ENCODE data around the gene MYLK. TPM values are rescaled to one million over a fixed set of nuclear protein-coding genes. Genes with fewer than 3 reads are reported as not detected.

Gene MYLK
- 16.7 TPM for polyA plus RNA-seq (2013, experiment 1 of 2)
- polyA plus RNA-seq (2013, experiment 2 of 2), result 14.0 TPM

DNA sequence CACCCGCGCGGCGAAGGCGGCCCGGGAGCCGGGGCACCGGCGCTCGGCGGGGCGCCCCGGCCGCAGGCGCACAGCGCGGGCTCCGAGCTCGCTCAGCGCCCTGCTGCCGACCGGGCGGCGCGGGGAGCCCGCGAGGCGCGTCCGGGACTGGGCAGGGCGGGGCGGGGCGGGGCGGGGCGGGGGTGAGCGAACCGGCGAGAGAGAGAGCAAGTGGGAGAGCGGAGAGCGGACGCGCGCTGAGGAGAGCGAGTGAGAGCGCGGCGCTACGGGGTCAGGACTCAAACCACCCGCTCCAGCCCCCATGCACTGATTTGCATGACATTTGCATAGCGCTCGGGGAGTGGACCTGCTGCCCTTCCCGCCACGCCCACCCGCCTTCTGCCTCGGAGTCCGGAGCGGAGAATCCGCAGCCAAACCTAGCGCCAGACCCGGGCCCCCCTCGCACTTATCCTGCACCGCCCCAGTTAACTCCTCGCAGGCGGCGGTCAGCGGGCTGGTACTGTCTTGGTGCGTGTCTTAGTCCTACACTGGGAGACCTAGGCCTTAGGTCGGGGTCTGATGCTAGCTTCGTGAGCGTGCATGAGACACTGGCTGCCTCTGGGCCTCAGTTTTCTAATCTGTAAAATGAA lies at the start of gene MYLK:
Gene MYLK (minus strand): TSS at position 130 of the 629 bp plus-strand sequence. CDS start 90,491 bp downstream, outside the sequence.
- peak within 1 kb of the TSS; percentile 61 for H3K4me3 ChIP-seq (ENCODE audit: extremely low read depth, insufficient read depth, low read length, poor library complexity, severe bottlenecking)
- H3K9me3 ChIP-seq (ENCODE audit: control insufficient read depth, low read length), result no peaks in the 10 kb centered on the region
- peaks cover 3% of the 10 kb centered on the region for H3K4me1 ChIP-seq (ENCODE audit: control insufficient read depth, insufficient read depth, low read length, poor library complexity, severe bottlenecking)
- peak within 1 kb of the TSS; percentile 36 for H3K27ac ChIP-seq (ENCODE audit: low read depth, low read length, severe bottlenecking)
- no peaks in the 10 kb centered on the region for H3K36me3 ChIP-seq (ENCODE audit: control insufficient read depth, insufficient read depth, low read length)
- WGBS, 2 experiments (ENCODE audit: insufficient coverage in 2 of 2), result 2 to 5% methylated on average over 18 to 38 of the region's 70 CpGs

GRCh38 chr3:123930445-123930844 lies 46.3 kb upstream of the MYLK start:
- H3K4me1 ChIP-seq (ENCODE audit: control insufficient read depth, insufficient read depth, low read length, poor library complexity, severe bottlenecking), result no peaks in the 10 kb centered on the region
- no peak overlapping the region for H3K27ac ChIP-seq (ENCODE audit: low read depth, low read length, severe bottlenecking)
- no peaks in the 10 kb centered on the region for H3K9me3 ChIP-seq (ENCODE audit: control insufficient read depth, low read length)
- no peak overlapping the region for H3K4me3 ChIP-seq (ENCODE audit: extremely low read depth, insufficient read depth, low read length, poor library complexity, severe bottlenecking)
- H3K36me3 ChIP-seq (ENCODE audit: control insufficient read depth, insufficient read depth, low read length), result peaks cover 52% of the 10 kb centered on the region

DNA sequence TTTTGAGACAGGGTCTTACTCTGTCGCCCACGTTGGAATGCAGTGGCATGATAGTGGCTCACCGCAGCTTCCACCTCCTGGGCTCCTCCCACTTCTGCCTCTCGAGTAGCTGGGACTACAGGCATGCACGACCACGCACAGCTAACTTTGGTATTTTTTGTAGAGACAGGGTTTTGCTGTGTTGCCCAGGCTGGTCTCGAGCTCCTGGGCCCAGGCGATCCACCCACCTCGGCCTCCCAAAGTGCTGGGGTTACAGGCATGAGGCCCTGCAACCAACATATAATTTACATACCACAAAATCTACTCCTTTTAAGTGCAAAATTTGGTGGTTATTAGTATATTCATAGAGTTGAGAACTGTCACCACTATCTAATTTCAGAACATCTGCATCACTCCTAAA lies 45.2 kb upstream of the MYLK start:
- H3K9me3 ChIP-seq (ENCODE audit: control insufficient read depth, low read length), result no peaks in the 10 kb centered on the region
- peaks cover 62% of the 10 kb centered on the region for H3K36me3 ChIP-seq (ENCODE audit: control insufficient read depth, insufficient read depth, low read length)
- 90% methylated on average over 2 of the region's 9 CpGs; no CpG with 5 or more reads in 1 of the 2 experiments for WGBS, 2 experiments (ENCODE audit: insufficient coverage in 2 of 2)
- H3K4me1 ChIP-seq (ENCODE audit: control insufficient read depth, insufficient read depth, low read length, poor library complexity, severe bottlenecking), result no peaks in the 10 kb centered on the region
- no peak overlapping the region for H3K27ac ChIP-seq (ENCODE audit: low read depth, low read length, severe bottlenecking)
- H3K4me3 ChIP-seq (ENCODE audit: extremely low read depth, insufficient read depth, low read length, poor library complexity, severe bottlenecking), result no peak overlapping the region

DNA sequence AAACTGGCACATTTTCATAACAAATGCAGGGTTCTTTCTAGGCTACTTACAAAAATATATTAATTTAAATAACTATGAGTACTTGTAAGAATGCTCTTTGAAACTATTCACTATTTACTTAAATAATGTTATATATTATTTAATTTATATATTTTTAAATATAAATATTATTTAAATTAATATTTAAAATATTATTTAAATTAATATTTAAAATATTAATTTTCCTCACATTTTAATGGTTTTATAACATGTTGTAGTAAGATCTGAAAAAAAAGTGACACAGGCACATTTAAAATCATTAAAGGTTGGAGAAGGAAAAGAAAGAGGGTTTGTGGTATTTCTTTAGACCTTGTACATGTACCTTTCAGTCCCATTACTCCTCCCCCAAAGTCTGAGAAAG lies 42.3 kb upstream of the MYLK start:
- H3K4me3 ChIP-seq (ENCODE audit: extremely low read depth, insufficient read depth, low read length, poor library complexity, severe bottlenecking), result no peak overlapping the region
- H3K4me1 ChIP-seq (ENCODE audit: control insufficient read depth, insufficient read depth, low read length, poor library complexity, severe bottlenecking), result no peaks in the 10 kb centered on the region
- H3K36me3 ChIP-seq (ENCODE audit: control insufficient read depth, insufficient read depth, low read length), result peaks cover 70% of the 10 kb centered on the region
- no peak overlapping the region for H3K27ac ChIP-seq (ENCODE audit: low read depth, low read length, severe bottlenecking)
- peaks cover under 1% of the 10 kb centered on the region for H3K9me3 ChIP-seq (ENCODE audit: control insufficient read depth, low read length)

DNA sequence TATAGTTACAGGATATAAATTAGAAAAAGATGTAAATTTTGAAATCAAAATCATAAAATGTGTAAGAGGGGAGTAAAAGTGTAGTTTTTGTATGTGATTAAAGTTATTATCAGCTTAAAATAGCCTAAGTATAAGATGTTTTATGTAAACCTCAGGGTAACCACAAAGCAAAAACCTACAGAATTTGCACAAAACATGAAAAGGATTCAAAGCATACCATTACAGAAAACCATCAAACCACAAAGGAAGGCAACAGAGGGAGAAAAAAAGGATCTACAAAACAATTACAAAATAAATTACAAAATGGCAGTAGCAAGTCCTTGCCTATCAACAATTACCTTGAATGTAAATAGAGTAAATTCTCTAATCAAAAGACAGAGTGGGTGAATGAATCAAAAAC lies 36.7 kb upstream of the MYLK start:
- no peak overlapping the region for H3K4me3 ChIP-seq (ENCODE audit: extremely low read depth, insufficient read depth, low read length, poor library complexity, severe bottlenecking)
- peaks cover 58% of the 10 kb centered on the region for H3K36me3 ChIP-seq (ENCODE audit: control insufficient read depth, insufficient read depth, low read length)
- no peak overlapping the region for H3K27ac ChIP-seq (ENCODE audit: low read depth, low read length, severe bottlenecking)
- no peaks in the 10 kb centered on the region for H3K4me1 ChIP-seq (ENCODE audit: control insufficient read depth, insufficient read depth, low read length, poor library complexity, severe bottlenecking)
- H3K9me3 ChIP-seq (ENCODE audit: control insufficient read depth, low read length), result peaks cover 14% of the 10 kb centered on the region

DNA sequence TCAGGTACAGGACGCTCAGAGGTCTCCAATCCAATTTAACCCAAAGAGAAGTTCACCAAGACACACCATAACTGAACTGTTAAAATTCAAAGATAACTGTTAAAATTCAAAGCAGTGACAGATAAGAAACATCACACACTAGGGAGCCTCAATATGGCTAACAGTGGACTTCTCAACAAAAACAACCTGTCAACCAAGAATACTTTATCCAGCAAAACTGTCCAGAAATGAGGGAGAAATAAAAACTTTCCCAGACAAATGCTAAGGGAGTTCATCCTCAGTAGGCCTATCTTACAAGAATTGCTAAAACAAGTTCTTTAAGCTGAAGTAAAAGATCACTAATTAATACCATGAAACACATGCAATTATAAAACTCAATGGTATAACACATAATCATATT lies 36.3 kb upstream of the MYLK start:
- Histone ChIP-seq H3K9me3 (ENCODE audit: control insufficient read depth, low read length) (peaks cover 14% of the 10 kb centered on the region), H3K27ac (ENCODE audit: low read depth, low read length, severe bottlenecking) (no peak overlapping the region), H3K4me3 (ENCODE audit: extremely low read depth, insufficient read depth, low read length, poor library complexity, severe bottlenecking) (no peak overlapping the region), H3K4me1 (ENCODE audit: control insufficient read depth, insufficient read depth, low read length, poor library complexity, severe bottlenecking) (no peaks in the 10 kb centered on the region), H3K36me3 (ENCODE audit: control insufficient read depth, insufficient read depth, low read length) (peaks cover 58% of the 10 kb centered on the region)
- WGBS, 2 experiments (ENCODE audit: insufficient coverage in 2 of 2), result 100% methylated on average over 1 of the region's 1 CpG; no CpG with 5 or more reads in 1 of the 2 experiments

- H3K4me1 ChIP-seq (ENCODE audit: control insufficient read depth, insufficient read depth, low read length, poor library complexity, severe bottlenecking), result no peaks in the 10 kb centered on the region
- 93 to 100% methylated on average over 3 of the region's 3 CpGs for WGBS, 2 experiments (ENCODE audit: insufficient coverage in 2 of 2)
- no peak overlapping the region for H3K4me3 ChIP-seq (ENCODE audit: extremely low read depth, insufficient read depth, low read length, poor library complexity, severe bottlenecking)
- no peak overlapping the region for H3K27ac ChIP-seq (ENCODE audit: low read depth, low read length, severe bottlenecking)
- peaks cover 57% of the 10 kb centered on the region for H3K36me3 ChIP-seq (ENCODE audit: control insufficient read depth, insufficient read depth, low read length)
- H3K9me3 ChIP-seq (ENCODE audit: control insufficient read depth, low read length), result peaks cover 14% of the 10 kb centered on the region
These were observed 35.2 kb upstream of the MYLK start for GRCh38 chr3:123919353-123919752.

DNA sequence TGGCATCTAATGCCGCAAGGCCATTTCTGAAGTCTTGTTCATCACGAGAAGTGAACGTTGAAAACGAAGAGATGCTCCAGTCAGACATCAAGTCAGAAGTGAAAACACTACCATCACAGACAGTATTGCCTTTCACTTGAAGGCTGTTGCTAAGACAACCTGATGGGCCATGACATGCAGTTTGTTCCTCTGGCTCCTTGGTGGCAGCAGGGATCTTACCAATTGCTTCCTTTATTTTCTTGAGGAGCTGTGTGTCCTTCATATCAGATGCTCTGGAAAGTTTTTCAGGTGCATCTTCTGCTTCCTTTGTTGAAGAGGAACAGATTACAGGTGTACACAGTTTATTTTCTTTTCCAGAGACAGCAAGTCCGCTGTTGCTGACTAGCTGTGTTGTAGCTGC lies 30.7 kb upstream of the MYLK start:
- no peak overlapping the region for H3K27ac ChIP-seq (ENCODE audit: low read depth, low read length, severe bottlenecking)
- no peaks in the 10 kb centered on the region for H3K4me1 ChIP-seq (ENCODE audit: control insufficient read depth, insufficient read depth, low read length, poor library complexity, severe bottlenecking)
- 97 to 100% methylated on average over 4 of the region's 5 CpGs for WGBS, 2 experiments (ENCODE audit: insufficient coverage in 2 of 2)
- peaks cover 27% of the 10 kb centered on the region for H3K36me3 ChIP-seq (ENCODE audit: control insufficient read depth, insufficient read depth, low read length)
- no peaks in the 10 kb centered on the region for H3K9me3 ChIP-seq (ENCODE audit: control insufficient read depth, low read length)
- H3K4me3 ChIP-seq (ENCODE audit: extremely low read depth, insufficient read depth, low read length, poor library complexity, severe bottlenecking), result no peak overlapping the region

DNA sequence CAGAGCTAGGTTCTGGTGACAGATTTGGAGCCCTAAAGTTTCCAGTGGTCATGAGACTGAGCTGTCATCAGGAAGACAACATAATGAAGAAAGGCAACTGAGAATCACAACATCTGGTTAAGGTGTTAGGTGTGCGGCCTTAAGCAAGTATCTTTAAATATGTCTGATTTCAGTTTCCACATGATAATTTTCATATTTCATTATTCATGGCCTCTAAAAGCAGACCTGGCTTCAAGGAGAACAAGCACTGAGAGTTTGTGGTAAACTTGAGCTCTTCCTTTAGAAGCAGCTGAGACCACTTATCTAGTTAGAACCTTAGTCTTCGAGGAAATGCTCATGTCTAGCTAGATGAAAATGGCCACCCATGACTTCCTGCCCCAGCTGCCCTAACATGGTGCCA lies 25.7 kb upstream of the MYLK start:
- Histone ChIP-seq H3K4me3 (ENCODE audit: extremely low read depth, insufficient read depth, low read length, poor library complexity, severe bottlenecking) (no peak overlapping the region), H3K27ac (ENCODE audit: low read depth, low read length, severe bottlenecking) (no peak overlapping the region), H3K9me3 (ENCODE audit: control insufficient read depth, low read length) (no peaks in the 10 kb centered on the region), H3K36me3 (ENCODE audit: control insufficient read depth, insufficient read depth, low read length) (peaks cover 2% of the 10 kb centered on the region), H3K4me1 (ENCODE audit: control insufficient read depth, insufficient read depth, low read length, poor library complexity, severe bottlenecking) (no peaks in the 10 kb centered on the region)
- 100% methylated on average over 1 of the region's 2 CpGs for whole genome bisulfite sequencing, 2 experiments (ENCODE audit: insufficient coverage in 2 of 2)

DNA sequence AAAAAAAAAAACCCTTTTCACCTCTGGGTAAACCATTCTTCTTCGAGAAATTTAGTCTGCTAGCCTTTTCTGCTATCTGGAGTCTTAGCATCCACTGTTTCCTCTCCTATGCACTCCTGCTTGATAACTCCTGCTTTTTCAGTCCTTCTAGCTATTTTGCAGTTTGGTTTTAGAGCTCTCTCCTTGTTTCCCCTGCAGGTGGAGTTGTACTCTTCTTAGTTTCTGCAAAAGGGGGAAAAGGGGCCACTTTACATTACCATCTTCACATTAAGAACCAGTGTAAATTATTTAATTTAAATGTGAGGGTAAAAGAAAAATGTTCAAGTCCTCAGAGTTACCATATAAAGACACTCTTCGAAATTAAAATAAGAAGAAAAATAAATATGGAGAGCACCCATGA lies 23.6 kb upstream of the MYLK start:
- H3K9me3 ChIP-seq (ENCODE audit: control insufficient read depth, low read length), result no peaks in the 10 kb centered on the region
- H3K36me3 ChIP-seq (ENCODE audit: control insufficient read depth, insufficient read depth, low read length), result no peaks in the 10 kb centered on the region
- H3K4me3 ChIP-seq (ENCODE audit: extremely low read depth, insufficient read depth, low read length, poor library complexity, severe bottlenecking), result no peak overlapping the region
- WGBS, 2 experiments (ENCODE audit: insufficient coverage in 2 of 2), result 89 to 94% methylated on average over 1 of the region's 2 CpGs
- no peaks in the 10 kb centered on the region for H3K4me1 ChIP-seq (ENCODE audit: control insufficient read depth, insufficient read depth, low read length, poor library complexity, severe bottlenecking)
- H3K27ac ChIP-seq (ENCODE audit: low read depth, low read length, severe bottlenecking), result no peak overlapping the region

DNA sequence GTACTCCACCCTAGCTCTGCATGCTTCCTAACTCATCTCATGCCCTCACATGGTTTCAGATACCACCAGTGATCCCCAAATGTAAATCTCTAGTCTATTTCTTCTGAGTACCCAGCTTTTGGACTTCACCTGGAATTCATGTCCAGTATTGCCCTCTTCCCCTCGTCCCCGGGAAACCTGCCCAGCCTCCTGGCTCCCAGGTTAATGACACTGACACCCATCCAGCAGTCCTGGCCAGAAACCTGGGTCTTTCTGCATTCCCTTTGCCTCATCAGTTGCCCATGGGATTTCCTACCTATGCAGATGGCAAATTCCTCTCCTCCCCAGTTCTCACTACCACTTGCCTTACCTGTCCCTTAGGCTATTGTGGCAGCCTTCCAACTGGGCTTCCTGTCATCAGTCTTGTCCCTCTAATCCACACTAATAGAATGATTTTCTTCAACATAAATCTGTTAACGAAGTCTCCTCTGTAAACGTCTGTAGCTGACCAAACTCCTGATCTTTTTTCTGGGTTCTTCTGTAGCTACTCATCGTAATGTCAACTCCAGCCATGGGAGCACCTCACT lies 15.3 kb upstream of the MYLK start:
- H3K9me3 ChIP-seq (ENCODE audit: control insufficient read depth, low read length), result peaks cover under 1% of the 10 kb centered on the region
- H3K4me3 ChIP-seq (ENCODE audit: extremely low read depth, insufficient read depth, low read length, poor library complexity, severe bottlenecking), result no peak overlapping the region
- WGBS, 2 experiments (ENCODE audit: insufficient coverage in 2 of 2), result 77 to 89% methylated on average over 5 of the region's 5 CpGs
- H3K4me1 ChIP-seq (ENCODE audit: control insufficient read depth, insufficient read depth, low read length, poor library complexity, severe bottlenecking), result no peaks in the 10 kb centered on the region
- H3K36me3 ChIP-seq (ENCODE audit: control insufficient read depth, insufficient read depth, low read length), result no peaks in the 10 kb centered on the region
- no peak overlapping the region for H3K27ac ChIP-seq (ENCODE audit: low read depth, low read length, severe bottlenecking)
